Sigmoid colon (tissue), 7 donors: Measurements from ENCODE around the gene NDRG4. TPM values are rescaled to one million over a fixed set of nuclear protein-coding genes. Genes with fewer than 3 reads are reported as not detected.
"Not testable (repeated sequence)": the region's sequence is repeated elsewhere in the genome, so short reads cannot be mapped to it uniquely, and the experiment has no call there.

Experiments used
- DNase-seq: peaks from one replicate; pipeline ENCODE4 v3.0.0-alpha.2; 2019
- H3K27ac ChIP-seq, 4 donors: fragments of 200-600 bp; sonication (generic); one replicate each; pipeline ENCODE4 v1.5.1; 2016 to 2019; ENCODE audit warnings: mild to moderate bottlenecking in 1 of 4
- H3K27me3 ChIP-seq, 3 donors: fragments of 200-600 bp; sonication (generic); one replicate each; pipeline ENCODE4 v1.5.1; 2019; ENCODE audit warnings: mild to moderate bottlenecking in 1 of 3
- H3K36me3 ChIP-seq, 4 donors: fragments of 200-600 bp; sonication (generic); one replicate each; pipeline ENCODE4 v1.5.1; 2016 to 2019
- H3K4me1 ChIP-seq, 4 donors: fragments of 200-600 bp; sonication (generic); one replicate each; pipeline ENCODE4 v1.5.1; 2017 to 2019
- H3K4me3 ChIP-seq, 4 donors: fragments of 200-600 bp; sonication (generic); one replicate each; pipeline ENCODE4 v1.5.1; 2017 to 2019; ENCODE audit warnings: mild to moderate bottlenecking in 2 of 4, moderate library complexity in 1 of 4
- H3K9me3 ChIP-seq, 4 donors: fragments of 200-600 bp in 3 of 4; sonication (generic) in 3 of 4; one replicate each; pipeline versions ENCODE4 v1.5.1 to v1.6.1; 2013 to 2019
- EP300 ChIP-seq, 4 donors: sonication (generic); formaldehyde crosslinking; IDR thresholded peaks; one replicate each; pipeline ENCODE4 v1.6.1; 2017; ENCODE audit warnings: antibody characterized with exemption in 4 of 4
- POLR2A ChIP-seq, 2 donors: fragments of 450-650 bp; IDR thresholded peaks; one replicate each; pipeline ENCODE4 v1.6.1; 2016; ENCODE audit warnings: antibody characterized with exemption in 2 of 2, mild to moderate bottlenecking in 2 of 2, moderate library complexity in 2 of 2
- POLR2AphosphoS5 ChIP-seq, 4 donors: sonication (generic); formaldehyde crosslinking; IDR thresholded peaks; one replicate each; pipeline ENCODE4 v1.6.1; 2017; ENCODE audit warnings: antibody characterized with exemption in 4 of 4
- WGBS, 2 donors: extraction: QIAGEN DNeasy Blood & Tissue Kit; methylation state at CpG; one replicate each; pipeline ENCODE4 v1.1.7; 2013; 5-methylcytosine and 5-hydroxymethylcytosine counted together
- intact Hi-C: fragments of 100-400 bp; cut with DNase I; formaldehyde crosslinking; loops from one replicate; pipeline ENCODE4 v1.15.1; 2023
- polyA plus RNA-seq, 3 donors: library from polyadenylated mRNA; stranded (reverse); fragments of 200-250 nt; gene quantifications; one replicate each; pipeline ENCODE4 v1.2.3, GENCODE V29; 2013
- total RNA-seq, 4 donors: library from RNA; depleted of rRNA; stranded (reverse); fragments of >200 nt; gene quantifications; one replicate each; pipeline ENCODE4 v1.1.0, GENCODE V29; 2016
- TF ChIP-seq, protein P1 (sequence below), 4 experiments: fragments of 450-650 bp in 3 of 4; fragments of 200-600 bp in 1 of 4; IDR thresholded peaks; one replicate each; pipeline ENCODE4 v1.5.1; 2016 to 2019; ENCODE audit warnings: antibody characterized with exemption in 4 of 4, mild to moderate bottlenecking in 3 of 4, moderate library complexity in 2 of 4
- donor health status: healthy with polysubstance abuse.
- donor health status: Bipolar disorder and iron deficiency.
- donor health status: healthy.

NDRG4 gene
- total and polyA plus RNA-seq, 7 donors: 3.6 to 21.0 (median 16.6) TPM

DNA sequence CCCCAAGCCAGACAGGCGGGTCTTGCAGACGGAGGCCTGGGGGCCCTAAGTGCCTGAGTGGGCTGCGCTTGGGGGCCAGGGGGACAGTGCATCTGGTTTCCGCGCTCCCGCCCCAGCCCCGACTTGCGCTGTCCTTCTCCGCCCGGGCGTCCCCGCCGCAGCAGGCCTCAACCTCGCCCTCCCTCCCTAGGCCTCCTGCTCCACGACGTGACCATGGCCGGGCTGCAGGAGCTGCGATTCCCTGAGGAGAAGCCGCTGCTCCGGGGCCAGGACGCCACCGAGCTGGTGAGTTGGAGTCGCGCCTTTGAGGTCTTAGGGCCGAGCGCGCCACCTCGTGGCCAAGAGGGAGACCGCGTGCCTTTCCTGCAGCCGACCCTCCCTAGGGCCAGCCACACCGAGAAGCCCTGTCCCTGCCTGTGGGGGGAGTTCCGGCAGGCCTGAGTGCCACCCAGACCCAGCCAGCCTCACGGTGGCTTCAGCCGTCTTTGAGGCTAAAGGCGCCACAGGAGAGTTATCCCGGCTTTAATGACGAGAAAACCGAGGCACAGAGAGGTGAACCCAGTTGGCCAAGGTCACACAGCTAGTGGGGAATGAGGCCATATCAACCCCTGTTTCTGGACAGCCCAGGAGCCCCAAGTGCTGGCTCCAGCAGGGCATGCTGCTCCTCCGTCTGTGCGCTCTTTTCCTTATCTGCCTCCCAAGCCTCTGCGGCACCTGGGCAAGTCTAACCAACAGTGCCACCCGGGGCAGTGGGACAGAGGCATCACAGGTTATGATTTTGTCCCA lies 12.2 kb upstream of the NDRG4 start:
- Histone ChIP-seq H3K27me3 (peaks cover 0 to 5% (median 0%) of the 10 kb centered on the region in 3 donors), H3K27ac (no peak overlapping the region), H3K4me3 (peak overlapping the region in 3 of 4 donors; percentile 13 to 28 (median 26)), H3K36me3 (no peaks in the 10 kb centered on the region), H3K9me3 (no peaks in the 10 kb centered on the region), H3K4me1 (peaks cover 0 to 9% (median 6%) of the 10 kb centered on the region in 4 donors)
- WGBS, 2 donors: 18 to 20% methylated on average over 43 of the region's 43 CpGs
- intact Hi-C loops: loop anchor here (1.0 to 5.0 kb wide), 2 partner anchors 151 to 465 kb away; no protein-coding TSS in a partner anchor
- DNase-seq: peak; percentile 88
- TF ChIP-seq POLR2A (IDR thresholded peaks at IDR 0.05): no peak
- TF ChIP-seq, protein P1, sequence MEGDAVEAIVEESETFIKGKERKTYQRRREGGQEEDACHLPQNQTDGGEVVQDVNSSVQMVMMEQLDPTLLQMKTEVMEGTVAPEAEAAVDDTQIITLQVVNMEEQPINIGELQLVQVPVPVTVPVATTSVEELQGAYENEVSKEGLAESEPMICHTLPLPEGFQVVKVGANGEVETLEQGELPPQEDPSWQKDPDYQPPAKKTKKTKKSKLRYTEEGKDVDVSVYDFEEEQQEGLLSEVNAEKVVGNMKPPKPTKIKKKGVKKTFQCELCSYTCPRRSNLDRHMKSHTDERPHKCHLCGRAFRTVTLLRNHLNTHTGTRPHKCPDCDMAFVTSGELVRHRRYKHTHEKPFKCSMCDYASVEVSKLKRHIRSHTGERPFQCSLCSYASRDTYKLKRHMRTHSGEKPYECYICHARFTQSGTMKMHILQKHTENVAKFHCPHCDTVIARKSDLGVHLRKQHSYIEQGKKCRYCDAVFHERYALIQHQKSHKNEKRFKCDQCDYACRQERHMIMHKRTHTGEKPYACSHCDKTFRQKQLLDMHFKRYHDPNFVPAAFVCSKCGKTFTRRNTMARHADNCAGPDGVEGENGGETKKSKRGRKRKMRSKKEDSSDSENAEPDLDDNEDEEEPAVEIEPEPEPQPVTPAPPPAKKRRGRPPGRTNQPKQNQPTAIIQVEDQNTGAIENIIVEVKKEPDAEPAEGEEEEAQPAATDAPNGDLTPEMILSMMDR (IDR thresholded peaks at IDR 0.05): peak; percentile 78 to 90 (median 82)
- TF ChIP-seq EP300 (IDR thresholded peaks at IDR 0.05): no peak
- no peak for TF ChIP-seq POLR2AphosphoS5 (IDR thresholded peaks at IDR 0.05)

DNA sequence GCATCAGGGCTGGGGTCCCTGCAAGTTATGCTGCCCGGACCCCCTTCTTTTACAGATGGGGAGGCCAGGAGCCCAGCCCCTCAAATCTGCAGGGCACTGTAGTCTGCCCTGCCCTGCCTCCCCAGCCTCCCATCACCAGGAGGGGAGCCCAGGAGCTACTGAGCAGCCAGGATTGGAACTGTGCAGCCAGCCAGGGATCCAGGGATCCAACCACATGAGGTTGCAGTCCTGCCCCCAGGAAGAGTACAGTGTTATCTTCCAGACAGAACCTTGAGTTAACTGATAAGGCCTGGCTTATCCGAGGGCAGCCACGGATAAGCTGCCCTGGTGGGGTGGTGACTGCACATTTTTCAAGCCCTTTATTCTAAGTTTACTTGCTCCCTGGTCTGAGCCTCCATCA lies 11.4 kb upstream of the NDRG4 start:
- TF ChIP-seq POLR2AphosphoS5 (IDR thresholded peaks at IDR 0.05) (no peak), POLR2A (IDR thresholded peaks at IDR 0.05) (no peak)
- TF ChIP-seq, protein P1 (IDR thresholded peaks at IDR 0.05): no peak
- peaks cover 0 to 5% (median 0%) of the 10 kb centered on the region in 3 donors for H3K27me3 ChIP-seq
- no peaks in the 10 kb centered on the region for H3K36me3 ChIP-seq
- no peaks in the 10 kb centered on the region for H3K9me3 ChIP-seq
- 56 to 72% methylated on average over 3 of the region's 3 CpGs for WGBS, 2 donors
- H3K4me1 ChIP-seq: peaks cover 0 to 9% (median 6%) of the 10 kb centered on the region in 4 donors
- DNase-seq: no peak
- no peak overlapping the region for H3K4me3 ChIP-seq
- intact Hi-C loops: loop anchor here (5.0 kb wide), 1 partner anchor 466 kb away; no protein-coding TSS in a partner anchor
- no peak overlapping the region for H3K27ac ChIP-seq

DNA sequence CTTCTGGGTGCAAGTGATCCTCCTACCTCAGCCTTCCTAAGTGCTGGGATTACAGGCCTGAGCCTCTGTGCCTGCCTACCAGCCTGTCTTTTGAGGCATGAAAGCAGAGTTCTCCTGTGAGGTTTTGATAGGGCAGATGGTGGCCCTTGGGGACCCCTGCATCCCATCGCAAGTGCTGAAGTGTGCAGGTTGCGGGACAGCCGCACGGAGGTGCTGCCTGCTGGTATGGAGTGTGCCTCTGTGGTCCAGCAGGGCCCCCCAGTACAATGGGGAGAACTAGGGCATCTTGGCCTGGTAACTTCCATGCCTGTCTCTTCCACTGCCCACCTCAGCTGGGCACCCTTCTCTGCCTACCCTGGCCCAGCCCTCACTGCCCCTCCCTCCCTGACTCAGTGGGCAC lies 9.9 kb upstream of the NDRG4 start:
- Histone ChIP-seq H3K4me3 (no peak overlapping the region), H3K36me3 (no peaks in the 10 kb centered on the region), H3K27me3 (peaks cover 0 to 5% (median 0%) of the 10 kb centered on the region in 3 donors), H3K27ac (no peak overlapping the region), H3K4me1 (peaks cover 0 to 11% (median 6%) of the 10 kb centered on the region in 4 donors), H3K9me3 (no peaks in the 10 kb centered on the region)
- no peak for DNase-seq
- intact Hi-C loops: no loop called here
- WGBS, 2 donors: 95 to 96% methylated on average over 4 of the region's 4 CpGs
- TF ChIP-seq EP300 (IDR thresholded peaks at IDR 0.05) (no peak), POLR2AphosphoS5 (IDR thresholded peaks at IDR 0.05) (no peak), POLR2A (IDR thresholded peaks at IDR 0.05) (no peak)
- TF ChIP-seq, protein P1 (IDR thresholded peaks at IDR 0.05): no peak

DNA sequence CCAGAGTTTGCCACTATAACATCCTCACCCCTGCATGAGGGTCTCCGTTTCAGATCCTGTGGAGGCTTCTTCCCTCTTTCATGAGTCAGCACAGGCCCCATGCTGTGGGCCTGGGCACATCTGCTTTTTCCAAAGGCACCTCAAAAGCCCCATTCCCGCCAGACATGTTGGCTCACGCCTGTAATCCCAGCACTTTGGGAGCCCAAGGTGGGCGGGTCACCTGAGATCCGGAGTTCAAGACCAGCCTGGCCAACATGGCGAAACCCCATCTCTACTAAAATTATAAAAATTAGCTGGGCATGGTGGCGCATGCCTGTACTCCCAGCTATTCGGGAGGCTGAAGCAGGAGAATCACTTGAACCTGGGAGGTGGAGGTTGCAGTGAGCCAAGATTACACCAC lies 9.4 kb upstream of the NDRG4 start:
- H3K4me1 ChIP-seq: peaks cover 0 to 16% (median 6%) of the 10 kb centered on the region in 4 donors
- H3K27ac ChIP-seq, H3K4me3 ChIP-seq, H3K36me3 ChIP-seq, DNase-seq, H3K27me3 ChIP-seq, intact Hi-C loops, H3K9me3 ChIP-seq: not testable (repeated sequence)
- WGBS, 2 donors: 89 to 93% methylated on average over 8 of the region's 8 CpGs

DNA sequence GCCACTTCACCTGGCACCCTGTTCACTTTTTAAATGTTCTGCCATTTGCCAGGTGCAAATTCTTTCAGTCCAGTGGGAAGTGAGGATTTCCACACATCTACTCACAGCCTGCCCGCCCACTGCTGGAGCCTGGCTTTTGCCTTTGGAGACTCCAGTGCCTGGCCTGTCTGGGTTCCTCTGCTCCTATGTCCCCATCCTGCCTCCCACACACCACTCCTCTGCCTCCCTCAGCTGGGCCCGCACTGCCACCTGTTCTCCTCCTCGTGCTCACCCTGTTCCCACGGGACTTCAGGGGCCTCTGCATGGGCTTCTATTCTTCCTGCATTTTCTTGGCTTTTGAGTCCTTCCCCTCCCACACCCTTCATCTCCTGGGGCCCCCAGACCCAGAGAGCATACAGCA lies 7.9 kb upstream of the NDRG4 start:
- H3K4me3 ChIP-seq: no peak overlapping the region
- no peak for DNase-seq
- TF ChIP-seq POLR2AphosphoS5 (IDR thresholded peaks at IDR 0.05) (no peak), EP300 (IDR thresholded peaks at IDR 0.05) (no peak), POLR2A (IDR thresholded peaks at IDR 0.05) (no peak)
- TF ChIP-seq, protein P1 (IDR thresholded peaks at IDR 0.05): no peak
- 53 to 64% methylated on average over 4 of the region's 4 CpGs for WGBS, 2 donors
- H3K27ac ChIP-seq: no peak overlapping the region
- no peaks in the 10 kb centered on the region for H3K9me3 ChIP-seq
- peaks cover 0 to under 1% (median 0%) of the 10 kb centered on the region in 3 donors for H3K27me3 ChIP-seq
- intact Hi-C loops: no loop called here
- H3K36me3 ChIP-seq: no peaks in the 10 kb centered on the region
- peaks cover 0 to 18% (median 6%) of the 10 kb centered on the region in 4 donors for H3K4me1 ChIP-seq
